GM12801 (cell line): ENCODE data around the gene NXPH1.

Experiments
- TF ChIP-seq, protein P1 (sequence below): IDR thresholded peaks from one replicate; pipeline ENCODE4 v1.5.1; 2011; ENCODE audit warnings: control low read depth; ENCODE audit not compliant: insufficient read length; ENCODE audit errors: extremely low read depth

The NXPH1 gene

GRCh38 chr7:8433477-8434289 lies at the start of gene NXPH1:
Gene NXPH1, plus strand, starts transcription at chr7:8433609.
- TF ChIP-seq, protein P1, sequence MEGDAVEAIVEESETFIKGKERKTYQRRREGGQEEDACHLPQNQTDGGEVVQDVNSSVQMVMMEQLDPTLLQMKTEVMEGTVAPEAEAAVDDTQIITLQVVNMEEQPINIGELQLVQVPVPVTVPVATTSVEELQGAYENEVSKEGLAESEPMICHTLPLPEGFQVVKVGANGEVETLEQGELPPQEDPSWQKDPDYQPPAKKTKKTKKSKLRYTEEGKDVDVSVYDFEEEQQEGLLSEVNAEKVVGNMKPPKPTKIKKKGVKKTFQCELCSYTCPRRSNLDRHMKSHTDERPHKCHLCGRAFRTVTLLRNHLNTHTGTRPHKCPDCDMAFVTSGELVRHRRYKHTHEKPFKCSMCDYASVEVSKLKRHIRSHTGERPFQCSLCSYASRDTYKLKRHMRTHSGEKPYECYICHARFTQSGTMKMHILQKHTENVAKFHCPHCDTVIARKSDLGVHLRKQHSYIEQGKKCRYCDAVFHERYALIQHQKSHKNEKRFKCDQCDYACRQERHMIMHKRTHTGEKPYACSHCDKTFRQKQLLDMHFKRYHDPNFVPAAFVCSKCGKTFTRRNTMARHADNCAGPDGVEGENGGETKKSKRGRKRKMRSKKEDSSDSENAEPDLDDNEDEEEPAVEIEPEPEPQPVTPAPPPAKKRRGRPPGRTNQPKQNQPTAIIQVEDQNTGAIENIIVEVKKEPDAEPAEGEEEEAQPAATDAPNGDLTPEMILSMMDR: no peak

GRCh38 chr7:8384901-8385300 lies 48.5 kb upstream of the NXPH1 start:
- TF ChIP-seq, protein P1: no peak

- TF ChIP-seq, protein P1: no peak
These were observed 46.4 kb upstream of the NXPH1 start for GRCh38 chr7:8386926-8387550.

GRCh38 chr7:8387551-8388256 lies 45.7 kb upstream of the NXPH1 start:
- TF ChIP-seq, protein P1: no peak

DNA sequence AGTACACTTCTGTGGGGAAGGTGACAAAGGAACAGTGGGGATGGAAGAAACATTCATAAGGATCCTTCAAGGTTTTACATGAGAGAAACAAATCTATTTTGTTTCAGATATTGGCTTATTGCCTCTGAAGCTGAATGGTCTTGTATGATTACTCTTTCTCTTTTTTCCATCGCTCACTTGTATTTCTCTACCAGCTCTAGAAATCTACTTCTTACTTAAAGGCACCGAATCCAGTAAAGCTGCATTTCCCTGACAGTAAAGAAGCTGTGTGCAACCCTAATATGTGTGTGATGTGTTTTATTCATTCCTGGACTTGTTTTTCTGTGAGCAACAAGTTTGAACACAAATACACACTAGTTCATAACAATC lies 45.2 kb upstream of the NXPH1 start:
- TF ChIP-seq, protein P1: no peak

GRCh38 chr7:8389593-8390261 lies 43.7 kb upstream of the NXPH1 start:
- TF ChIP-seq, protein P1: no peak

DNA sequence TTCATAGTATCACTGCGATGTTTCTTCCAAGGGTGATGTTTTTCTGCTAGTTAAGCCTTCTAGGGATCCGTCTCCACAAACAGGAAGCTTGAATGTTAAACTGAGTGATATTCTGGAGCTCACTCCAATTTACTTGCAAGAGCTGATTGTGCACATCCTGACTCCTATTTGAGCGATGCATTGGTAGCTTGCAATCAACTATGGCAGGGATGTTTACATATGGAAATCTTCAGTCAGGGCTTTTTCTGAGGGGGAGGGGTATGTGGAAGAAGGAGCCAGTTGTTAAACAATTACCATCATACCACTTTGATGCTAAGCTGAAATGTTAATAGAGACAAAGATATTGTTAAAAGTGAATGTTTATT lies 43.2 kb upstream of the NXPH1 start:
- TF ChIP-seq, protein P1: no peak
